ENCODE data around the gene BEST2.

The BEST2 gene

DNA sequence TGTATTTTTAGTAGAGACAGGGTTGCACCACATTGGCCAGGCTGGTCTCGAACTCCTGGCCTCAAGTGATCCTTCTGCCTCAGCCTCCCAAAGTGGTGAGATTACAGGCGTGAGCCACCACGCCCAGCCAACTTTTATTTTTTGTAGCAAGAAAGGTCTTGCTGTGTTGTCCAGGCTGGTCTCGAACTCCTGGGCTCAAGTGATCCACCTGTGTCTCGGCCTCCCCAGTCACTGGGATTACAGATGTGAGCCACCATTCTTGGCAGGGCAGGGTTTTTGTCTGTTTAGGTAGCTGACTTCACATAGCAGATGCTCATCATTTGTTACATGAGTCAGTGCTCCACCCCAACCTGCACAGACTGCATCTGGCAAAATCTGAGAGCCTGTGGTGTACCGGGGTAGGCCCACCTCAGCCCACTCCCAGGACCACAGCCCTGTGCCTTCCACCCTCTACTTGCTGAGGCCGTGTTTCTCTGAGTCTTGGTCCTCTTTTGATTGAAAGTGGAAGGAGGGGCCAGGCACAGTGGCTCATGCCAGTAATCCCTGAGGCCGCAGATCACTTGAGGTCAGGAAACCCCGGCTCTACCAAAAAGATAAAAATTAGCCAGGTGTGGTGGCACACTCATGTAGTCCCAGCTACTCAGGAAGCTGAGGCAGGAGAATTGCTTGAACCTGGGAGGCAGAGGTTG lies 23.7 kb upstream of the BEST2 start:
- in situ Hi-C loops (cut with MboI; ENCODE audit: low sequenced_read_pairs), result no loop called here

DNA sequence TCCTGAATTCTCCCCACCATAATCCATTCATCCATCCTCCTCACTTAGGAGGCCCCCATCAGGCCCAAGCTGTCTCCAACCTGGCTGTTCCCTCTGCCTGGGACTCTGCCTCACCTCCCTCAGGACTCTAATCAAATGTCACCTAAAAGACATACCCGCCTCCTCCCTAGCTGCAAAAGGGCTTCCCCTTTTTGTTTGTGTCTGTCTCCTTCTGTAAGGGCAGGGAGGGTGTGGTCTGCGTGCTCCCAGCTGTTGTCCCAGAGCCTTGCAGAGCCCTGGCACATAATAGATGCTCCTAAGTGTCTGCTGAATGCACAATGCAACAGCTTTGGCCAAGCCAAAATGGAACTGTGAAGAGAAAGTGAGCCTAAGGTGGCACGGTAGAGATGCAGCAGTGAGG lies 21.5 kb upstream of the BEST2 start:
- in situ Hi-C loops (cut with MboI; ENCODE audit: low sequenced_read_pairs), result no loop called here

DNA sequence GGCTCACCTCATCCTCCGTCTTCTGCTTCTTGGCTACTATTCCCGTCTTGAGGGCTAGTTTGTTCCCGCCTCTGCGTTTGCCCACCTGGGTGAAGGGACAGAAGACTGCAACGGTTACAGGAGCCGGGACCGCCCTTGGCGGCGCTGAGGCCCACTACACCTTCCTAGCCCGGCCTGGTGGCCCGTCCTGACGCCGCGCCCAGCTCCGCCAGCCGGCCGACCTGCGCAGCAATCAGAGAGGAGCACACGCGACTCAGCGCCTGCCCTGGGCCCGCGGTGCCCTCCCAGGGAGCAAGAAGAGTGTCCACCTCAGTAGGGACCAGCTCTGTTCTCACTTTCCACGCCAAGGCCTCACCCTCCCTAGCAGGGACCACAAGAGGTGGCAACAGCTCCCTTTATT lies 20.3 kb upstream of the BEST2 start:
- in situ Hi-C loops (cut with MboI; ENCODE audit: low sequenced_read_pairs), result no loop called here

DNA sequence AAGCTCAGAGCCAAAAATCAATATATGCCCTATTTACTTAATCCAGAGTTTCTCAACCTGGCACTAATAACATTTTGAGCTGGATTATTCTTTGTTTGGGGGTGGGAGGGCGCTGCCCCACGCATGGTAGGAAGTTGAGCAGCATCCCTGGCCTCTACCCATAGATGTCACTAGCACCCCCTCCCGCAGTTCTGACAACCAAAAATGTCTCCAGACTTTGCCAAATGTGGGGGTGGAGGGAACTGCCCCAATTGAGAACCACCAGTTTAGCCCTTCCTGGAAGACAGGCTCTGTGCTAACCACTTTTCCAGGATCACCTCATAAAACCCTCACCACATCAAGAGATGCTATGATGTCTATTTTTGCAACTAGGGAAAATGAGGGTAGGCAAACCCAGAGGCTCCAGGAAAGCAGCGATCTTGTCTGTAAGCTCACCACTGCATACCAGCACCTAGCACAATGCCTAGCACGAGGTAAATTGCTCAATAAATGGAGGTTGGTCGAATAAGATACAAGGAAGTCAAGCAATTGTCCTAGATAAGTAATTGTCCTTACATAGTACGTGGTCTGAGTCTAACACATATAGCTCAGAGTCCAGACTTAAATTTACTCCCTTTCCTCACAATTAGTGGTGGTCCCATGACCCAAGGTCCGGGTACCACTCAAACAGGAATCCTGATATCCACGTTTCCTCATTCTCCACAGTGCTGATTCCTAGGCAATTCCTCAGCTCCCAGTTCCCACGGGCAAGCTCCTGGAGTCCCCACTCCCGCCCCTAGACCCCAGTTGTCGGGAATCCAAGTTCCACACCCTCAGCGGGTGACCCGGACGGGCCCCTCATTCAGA lies 18.0 kb upstream of the BEST2 start:
- in situ Hi-C loops (cut with MboI; ENCODE audit: low sequenced_read_pairs), result no loop called here

DNA sequence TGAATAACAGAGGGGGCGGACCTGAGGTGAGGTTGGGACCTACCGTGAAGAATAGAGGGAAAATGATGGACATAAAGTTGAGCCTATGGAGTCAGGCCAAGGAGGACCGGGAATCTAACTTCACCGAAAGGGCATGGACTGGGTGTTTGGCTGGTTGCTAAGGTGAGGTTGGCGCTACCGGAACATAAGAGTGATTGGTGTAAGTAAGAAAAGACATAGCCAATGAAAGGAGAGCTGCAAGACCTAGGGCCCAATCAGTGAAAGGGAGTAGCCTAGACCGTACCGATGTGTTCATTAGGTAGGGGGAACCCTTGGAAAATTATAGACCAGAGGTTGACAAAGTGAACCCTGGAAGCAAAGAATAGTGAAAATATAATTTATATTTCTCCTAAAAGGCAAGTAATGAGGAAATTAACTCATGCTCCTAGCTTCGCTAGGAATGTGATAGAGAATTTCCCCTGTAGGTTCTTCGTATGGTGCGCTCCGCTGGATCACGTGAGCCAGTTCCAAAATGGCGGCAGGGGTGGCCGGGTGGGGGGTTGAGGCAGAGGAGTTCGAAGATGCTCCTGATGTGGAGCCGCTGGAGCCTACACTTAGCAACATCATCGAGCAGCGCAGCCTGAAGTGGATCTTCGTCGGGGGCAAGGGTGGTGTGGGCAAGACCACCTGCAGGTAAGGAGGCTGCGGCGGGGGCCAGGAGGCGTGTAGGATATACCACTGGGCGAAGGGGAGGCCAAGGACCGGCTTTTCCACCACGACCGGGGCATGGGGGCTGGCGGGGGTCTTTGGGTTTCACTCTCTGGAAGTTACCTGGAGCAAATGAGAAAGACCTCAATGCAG lies 14.4 kb upstream of the BEST2 start, which contains the start of gene GET3:
TSS of gene GET3 (plus strand) at position 503 of the 840 bp plus-strand sequence. CDS start at position 512, 9 bp downstream.
- in situ Hi-C loops (cut with MboI; ENCODE audit: low sequenced_read_pairs), result no loop called here

DNA sequence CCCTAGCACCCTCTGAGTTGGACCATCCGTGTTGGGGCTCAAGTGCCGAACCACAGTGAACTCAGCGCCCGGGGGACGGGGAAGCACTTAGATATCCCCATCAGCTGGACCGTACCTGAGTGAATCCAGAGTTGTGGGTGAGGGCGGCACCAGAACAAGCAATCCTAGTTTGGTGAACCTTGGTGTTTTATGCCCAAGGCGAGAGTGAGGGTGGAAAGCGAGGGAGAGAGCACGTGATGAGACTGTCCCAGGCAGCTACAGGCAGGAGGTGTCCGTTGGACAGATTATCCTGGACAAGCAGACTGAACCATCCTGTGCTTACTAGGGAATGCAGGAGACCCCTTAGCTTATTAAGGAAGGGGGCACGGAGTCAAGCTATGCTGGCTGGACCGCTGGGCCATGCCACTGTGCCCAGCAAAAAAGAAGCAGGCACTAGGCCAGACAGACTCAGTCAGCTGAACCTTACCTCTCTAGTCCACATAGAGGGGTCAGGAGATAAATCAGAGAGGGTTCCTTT lies 13.7 kb upstream of the BEST2 start:
- in situ Hi-C loops (cut with MboI; ENCODE audit: low sequenced_read_pairs), result no loop called here

DNA sequence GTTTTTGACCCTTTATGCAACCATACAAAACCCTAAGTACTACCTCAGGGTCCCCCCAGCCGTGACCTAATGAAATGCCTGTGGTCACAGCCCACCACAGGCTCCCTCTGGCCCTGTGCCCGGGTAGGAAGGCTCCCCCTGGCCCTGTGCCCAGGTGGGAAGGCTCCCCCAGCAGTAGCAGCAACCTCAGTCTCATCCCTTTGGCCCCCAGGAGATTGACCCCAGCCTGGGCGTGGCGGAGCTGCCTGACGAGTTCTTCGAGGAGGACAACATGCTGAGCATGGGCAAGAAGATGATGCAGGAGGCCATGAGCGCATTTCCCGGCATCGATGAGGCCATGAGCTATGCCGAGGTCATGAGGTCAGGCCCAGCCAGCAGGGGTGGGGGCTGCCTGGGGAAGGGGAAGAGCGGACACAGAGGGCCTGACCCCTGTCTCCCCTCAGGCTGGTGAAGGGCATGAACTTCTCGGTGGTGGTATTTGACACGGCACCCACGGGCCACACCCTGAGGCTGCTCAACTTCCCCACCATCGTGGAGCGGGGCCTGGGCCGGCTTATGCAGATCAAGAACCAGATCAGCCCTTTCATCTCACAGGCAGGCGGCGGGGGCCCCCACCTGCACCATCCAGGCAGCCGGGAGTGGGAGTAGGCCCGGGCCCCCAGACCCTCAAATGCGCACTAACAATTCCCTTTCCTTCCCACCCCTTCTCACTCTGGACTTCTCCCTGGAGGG lies 6.3 kb upstream of the BEST2 start:
- in situ Hi-C loops (cut with MboI; ENCODE audit: low sequenced_read_pairs), result no loop called here

DNA sequence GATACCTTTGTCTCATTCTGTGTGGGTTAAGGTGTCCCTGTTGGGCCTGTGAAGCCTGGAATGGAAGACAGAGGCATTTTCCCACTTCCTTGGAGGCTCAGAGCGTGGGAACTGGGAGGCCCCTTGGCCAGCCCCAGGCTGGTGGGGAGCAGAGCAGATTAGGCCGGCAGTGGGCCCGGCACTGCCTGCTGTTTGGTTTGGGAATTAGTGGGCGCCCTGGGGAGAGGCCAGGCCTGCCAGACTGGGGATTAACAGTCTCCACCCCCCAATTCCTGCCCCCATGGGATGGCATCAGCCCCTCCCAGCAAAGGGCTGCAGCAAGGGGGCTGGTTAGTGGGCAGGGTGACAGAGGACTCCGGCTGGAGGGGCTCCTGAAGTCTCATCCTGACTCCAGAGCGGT lies 3.1 kb upstream of the BEST2 start:
- in situ Hi-C loops (cut with MboI; ENCODE audit: low sequenced_read_pairs), result no loop called here

DNA sequence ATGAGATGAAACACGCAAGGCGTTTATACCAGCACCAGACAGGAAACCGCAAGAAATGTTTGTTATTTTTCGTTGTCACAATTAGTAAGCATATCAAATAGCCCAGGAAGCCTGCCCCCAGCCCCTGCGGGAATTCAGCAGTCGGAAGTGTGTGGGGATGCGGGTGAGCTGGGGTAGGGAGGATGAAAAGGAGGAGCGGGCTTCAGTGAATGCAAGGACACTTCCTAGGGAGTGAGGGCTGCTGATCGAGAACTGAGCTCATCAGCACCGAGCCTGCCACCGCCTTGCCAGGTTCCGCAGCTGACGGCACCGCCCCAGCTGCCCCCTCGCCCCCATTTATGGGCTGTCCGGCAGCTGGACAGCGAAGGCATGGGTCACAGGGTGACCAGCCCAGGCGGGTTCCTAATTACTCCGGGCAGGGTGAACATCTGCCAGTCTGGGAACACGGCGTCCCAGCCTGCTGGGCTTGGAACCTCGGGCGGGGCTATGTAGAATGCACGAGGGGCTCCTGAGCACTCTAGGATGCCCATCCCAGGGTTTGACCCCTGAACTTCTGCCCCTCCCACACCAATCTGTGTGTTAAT lies 1.6 kb upstream of the BEST2 start:
- in situ Hi-C loops (cut with MboI; ENCODE audit: low sequenced_read_pairs), result no loop called here

DNA sequence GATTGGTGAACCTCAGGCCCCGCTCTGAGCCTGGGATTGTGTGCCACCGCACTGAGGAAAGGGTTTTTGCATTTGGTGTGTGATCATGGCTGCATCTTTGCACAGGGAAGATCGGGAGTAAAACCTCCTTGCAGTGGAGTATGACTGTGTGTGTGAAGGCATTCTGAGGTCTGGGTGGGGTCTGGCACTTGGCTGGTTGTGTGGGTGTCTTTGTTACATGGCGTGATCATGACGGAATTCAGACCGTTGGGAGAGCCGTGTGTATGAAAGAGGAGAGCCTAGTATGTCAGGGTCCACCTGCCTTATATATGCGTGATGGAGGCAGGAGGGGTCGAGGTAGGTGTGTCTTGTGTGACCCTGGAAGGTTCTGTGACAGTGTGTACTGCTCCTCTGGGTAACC lies 740 bp upstream of the BEST2 start:
- in situ Hi-C loops (cut with MboI; ENCODE audit: low sequenced_read_pairs), result no loop called here

DNA sequence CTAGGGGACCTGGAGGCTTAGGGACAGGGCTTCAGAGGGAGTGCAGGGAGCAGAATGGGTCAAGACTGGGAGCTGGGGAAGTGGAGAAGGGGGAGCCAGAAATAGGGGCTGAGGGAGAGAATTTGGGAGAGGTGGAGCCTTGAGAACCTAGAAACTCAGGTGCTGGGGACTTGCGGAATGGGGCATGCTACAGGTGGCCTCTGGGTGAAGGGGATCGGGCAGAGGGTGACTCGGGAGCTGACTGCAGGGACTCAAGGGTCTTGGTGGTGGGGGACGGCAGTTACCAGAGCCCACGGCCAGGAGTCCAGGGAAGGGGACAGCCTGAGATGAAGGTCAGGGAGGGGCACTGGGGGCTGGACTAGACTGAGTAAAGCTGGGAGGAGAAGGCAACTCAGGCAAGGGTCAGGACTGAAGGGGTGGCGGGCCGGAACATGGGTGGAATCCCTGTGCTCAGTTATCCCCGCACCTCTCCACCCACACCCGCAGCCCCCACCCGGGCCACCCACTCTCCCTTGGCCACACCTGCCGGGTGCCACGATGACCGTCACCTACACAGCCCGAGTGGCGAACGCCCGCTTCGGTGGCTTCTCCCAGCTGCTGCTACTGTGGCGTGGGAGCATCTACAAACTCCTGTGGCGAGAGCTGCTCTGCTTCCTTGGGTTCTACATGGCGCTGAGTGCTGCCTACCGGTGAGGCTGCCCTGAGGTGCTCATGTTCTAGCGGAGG lies 628 bp downstream of the BEST2 start:
- in situ Hi-C loops (cut with MboI; ENCODE audit: low sequenced_read_pairs), result no loop called here

DNA sequence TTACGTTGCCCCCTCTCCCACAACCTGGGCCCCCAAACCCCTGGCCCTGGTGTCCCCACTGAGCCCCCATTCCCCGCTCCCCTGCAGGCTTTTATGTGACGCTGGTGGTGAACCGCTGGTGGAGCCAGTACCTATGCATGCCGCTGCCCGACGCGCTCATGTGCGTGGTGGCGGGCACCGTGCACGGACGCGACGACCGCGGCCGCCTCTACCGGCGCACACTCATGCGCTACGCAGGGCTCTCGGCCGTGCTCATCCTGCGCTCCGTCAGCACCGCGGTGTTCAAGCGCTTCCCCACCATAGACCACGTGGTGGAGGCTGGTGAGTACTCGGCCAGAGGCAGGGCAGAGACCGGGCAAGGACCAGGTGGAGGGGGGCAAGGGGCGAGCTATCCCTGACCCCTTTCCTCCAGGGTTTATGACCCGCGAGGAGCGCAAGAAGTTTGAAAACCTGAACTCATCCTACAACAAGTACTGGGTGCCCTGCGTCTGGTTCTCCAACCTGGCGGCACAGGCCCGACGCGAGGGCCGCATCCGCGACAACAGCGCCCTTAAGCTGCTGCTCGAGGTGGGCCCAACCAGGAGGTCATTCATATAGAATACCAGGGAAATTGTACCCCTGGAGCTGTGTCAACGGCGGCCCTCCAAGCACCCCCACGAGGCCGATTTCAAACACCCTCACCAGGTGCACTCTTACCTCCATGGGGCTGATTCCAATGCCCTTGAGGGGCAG lies 3.0 kb downstream of the BEST2 start:
- in situ Hi-C loops (cut with MboI; ENCODE audit: low sequenced_read_pairs), result no loop called here

DNA sequence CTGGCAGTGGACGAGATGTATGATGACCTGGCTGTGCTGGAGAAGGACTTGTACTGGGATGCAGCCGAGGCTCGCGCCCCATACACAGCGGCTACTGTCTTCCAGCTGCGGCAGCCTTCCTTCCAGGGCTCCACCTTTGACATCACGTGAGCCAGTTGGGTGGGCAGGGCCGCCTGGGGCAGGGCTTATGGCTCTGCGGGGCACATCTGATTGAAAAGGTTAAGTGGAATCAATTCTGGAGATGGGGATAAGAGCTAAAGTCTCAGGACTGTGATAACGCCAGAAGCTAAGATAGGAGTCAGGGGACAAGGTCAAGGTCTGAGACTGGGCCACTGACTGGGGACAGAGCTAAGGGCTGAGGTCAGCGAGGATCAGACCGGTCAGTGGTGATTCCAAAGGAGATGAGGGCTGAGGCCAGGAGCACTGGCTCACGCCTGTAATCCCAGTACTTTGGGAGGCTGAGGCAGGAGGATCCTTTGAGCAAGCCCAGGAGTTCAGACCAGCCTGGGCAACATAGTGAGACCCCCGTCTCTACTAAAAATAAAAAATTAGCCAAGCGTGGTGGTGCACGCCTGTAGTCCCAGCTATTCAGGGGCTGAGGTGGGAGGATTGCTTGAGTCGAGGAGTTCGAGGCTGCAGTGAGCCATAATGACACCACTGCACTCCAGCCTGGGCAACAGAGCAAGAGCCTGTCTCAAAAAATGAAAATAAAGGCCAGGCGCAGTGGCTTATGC lies 4.7 kb downstream of the BEST2 start:
- in situ Hi-C loops (cut with MboI; ENCODE audit: low sequenced_read_pairs), result no loop called here

DNA sequence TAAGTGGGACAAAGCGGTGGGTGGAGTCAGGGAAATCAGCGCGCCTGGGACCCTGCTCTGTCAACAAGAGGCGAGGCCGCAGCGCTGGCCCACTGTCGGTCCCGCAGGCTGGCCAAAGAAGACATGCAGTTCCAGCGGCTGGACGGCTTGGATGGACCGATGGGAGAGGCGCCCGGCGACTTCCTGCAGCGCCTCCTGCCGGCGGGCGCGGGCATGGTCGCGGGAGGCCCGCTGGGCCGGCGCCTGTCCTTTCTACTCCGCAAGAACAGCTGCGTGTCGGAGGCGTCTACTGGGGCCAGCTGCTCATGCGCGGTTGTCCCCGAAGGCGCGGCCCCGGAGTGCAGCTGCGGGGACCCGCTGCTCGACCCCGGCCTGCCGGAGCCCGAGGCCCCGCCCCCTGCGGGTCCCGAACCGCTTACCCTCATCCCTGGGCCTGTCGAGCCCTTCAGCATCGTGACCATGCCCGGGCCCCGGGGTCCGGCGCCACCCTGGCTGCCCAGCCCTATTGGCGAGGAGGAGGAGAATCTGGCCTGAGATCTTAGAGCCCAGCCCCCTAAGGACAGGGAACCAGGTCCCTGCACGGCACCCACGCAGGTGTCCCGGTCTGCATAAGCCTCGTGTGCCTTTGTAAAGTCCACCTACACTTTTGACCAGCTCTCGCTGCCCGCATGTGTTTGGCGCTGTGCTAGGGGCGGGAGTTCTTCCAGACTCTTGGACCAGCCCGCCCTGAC lies 6.1 kb downstream of the BEST2 start:
- in situ Hi-C loops (cut with MboI; ENCODE audit: low sequenced_read_pairs), result no loop called here

DNA sequence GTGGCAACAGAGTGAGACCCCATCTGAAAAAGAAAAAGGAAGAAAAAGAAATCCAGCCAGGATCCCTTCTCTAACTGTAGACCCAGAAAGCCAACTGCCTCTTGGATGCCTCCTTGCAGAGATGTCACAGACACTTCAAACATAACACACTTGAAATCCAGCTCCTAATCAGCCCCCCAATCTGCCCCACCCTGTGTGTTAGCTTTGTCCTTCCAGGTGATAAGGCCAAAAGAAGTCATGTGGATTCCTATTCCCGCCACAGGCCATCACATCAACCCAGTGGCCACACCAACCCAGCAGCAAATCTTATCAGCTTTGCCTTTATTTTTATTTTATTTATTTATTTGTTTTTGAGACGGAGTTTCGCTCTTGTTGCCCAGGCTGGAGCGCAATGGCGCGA lies 8.1 kb downstream of the BEST2 start:
- in situ Hi-C loops (cut with MboI; ENCODE audit: low sequenced_read_pairs), result no loop called here

DNA sequence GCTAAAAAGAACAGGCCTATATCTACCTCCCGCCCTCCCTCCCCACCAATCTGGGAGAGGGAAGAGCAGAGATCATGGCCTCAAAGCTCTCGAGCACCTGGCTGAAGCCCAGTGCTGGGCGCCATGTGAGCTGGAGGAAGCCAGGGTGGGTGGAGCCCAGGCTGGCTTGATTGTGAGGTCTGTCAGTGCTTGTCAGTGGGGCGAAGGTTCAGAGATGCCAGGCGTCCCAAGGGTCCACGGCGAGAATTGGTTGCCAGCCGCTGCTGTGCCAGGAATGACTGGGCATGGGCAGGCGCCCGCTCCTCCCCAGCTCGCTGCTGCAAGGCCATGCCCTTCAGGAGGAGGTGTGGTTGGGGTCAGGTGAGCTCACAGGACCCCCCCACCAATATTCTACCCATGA lies 11.5 kb downstream of the BEST2 start:
- in situ Hi-C loops (cut with MboI; ENCODE audit: low sequenced_read_pairs), result no loop called here

DNA sequence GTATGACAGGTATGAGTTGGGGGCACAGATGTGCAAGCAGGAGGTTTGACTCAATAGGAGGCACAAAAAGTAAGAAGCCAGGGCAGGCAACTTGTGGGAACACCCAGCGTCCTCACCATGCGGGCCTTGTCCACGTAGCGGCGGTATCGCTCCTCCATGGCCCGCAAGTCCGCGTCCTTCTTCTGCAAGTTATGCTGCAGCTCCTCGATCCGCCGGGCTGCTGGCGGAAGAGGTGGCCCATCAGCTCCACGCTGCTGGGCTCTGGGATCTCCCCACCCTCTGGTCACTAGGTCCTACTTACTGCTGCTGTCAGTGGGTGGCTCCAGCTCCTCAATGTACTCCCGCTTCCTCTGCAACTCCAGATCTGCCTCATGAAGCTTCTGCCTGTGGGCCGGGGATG lies 13.1 kb downstream of the BEST2 start:
- in situ Hi-C loops (cut with MboI; ENCODE audit: low sequenced_read_pairs), result no loop called here
